Stimulated activated CD4-positive, alpha-beta T cell treated with anti-CD3 and anti-CD28 coated beads, TNF-alpha, amount 100 ng/mL, for 48 hours (primary cell): Measurements from ENCODE around the gene PRDM4.
A peak's percentile ranks its signal among the peaks of the same experiment; 100 is the strongest.
"Not testable (repeated sequence)": the region's sequence is repeated elsewhere in the genome, so short reads cannot be mapped to it uniquely, and the experiment has no call there.

Experiments
- DNase-seq, 3 donors: peaks; one replicate each; pipeline ENCODE4 v3.0.0-alpha.2; 2020; ENCODE audit warnings: low read depth in 3 of 3

PRDM4 gene

DNA sequence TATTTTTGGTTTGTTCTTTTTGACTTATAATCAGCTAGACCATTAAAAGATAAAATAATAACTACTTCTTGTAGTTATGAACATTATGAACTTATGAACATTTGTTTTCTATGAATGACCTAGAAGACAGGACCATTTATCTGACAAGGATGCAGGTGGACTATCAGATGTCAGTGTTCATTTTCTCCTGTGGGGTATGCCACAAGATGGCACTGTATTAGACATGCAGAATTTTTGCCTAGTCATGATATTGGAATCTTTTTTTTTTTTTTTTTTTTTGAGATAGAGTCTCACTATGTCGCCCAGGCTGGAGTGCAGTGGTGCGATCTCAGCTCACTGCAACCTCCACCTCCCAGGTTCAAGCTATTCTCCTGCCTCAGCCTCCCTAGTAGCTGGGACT, 65.2 kb downstream of the PRDM4 start:
- not testable (repeated sequence) for DNase-seq

DNA sequence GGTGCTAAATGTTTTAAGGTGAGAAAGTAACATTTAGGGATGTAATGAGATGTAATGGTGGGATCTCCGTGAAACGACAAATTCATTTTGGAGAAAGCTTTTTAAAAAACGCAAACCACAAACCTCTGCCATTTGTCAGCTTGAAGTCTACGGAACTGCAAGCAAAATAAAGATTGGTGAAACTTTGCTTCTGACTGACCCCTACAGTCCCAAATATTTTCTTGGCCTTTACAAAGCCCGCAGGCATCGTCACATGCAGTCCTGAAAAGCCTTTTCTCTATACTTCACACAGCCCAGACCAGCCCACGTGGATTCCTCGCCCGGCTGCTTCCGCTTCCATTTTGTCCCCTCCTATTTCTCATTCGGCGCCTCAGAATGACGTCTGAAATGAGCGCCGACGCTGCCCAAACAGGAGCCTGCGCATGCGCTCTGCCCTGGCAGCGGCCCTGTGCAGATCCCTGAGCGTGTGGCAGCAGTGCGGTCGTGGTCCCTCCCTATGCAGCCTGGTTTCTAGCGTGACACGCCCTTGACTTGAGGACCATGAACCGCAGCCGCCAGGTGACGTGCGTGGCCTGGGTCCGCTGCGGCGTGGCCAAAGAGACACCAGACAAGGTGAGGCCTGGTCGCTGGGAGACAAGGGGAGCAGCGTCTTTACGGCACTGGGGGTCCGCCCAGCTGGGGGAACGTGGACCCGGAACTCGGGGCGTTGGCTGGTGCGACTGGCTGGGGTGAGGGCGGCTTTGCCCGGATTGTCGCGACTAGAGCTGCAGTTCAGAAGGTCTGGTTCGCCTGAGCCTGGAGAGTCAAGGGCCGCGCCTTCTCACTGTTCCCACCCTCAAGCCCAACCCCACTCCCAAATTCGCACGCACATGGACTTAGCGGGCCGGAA, 75.3 kb downstream of the PRDM4 start, which contains the start of gene PWP1:
Gene PWP1, plus strand, starts transcription at position 440 of the 889 bp plus-strand sequence. Its CDS starts 101 bp downstream, at position 541.
- DNase-seq = peak; percentile 89 to 92 (median 91)

DNA sequence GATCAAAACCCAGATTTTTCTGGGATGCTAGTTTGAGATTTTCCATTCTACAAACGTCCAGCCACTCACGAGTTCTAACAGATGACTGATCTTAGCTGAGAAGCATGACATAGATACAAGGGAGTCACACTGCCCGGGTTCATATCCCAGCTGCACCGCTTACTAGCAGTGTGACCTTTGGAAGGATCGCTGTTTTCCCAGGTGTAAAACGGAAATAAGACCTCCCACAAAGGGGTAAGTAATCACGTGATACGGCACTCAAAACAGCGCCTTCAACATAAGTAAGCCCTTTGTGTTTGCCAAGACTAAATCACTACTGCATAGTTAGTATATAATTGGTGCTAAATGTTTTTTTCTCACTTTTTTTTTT, 76.0 kb downstream of the PRDM4 start:
- DNase-seq = peak in 1 of 3 donors; percentile 9

DNA sequence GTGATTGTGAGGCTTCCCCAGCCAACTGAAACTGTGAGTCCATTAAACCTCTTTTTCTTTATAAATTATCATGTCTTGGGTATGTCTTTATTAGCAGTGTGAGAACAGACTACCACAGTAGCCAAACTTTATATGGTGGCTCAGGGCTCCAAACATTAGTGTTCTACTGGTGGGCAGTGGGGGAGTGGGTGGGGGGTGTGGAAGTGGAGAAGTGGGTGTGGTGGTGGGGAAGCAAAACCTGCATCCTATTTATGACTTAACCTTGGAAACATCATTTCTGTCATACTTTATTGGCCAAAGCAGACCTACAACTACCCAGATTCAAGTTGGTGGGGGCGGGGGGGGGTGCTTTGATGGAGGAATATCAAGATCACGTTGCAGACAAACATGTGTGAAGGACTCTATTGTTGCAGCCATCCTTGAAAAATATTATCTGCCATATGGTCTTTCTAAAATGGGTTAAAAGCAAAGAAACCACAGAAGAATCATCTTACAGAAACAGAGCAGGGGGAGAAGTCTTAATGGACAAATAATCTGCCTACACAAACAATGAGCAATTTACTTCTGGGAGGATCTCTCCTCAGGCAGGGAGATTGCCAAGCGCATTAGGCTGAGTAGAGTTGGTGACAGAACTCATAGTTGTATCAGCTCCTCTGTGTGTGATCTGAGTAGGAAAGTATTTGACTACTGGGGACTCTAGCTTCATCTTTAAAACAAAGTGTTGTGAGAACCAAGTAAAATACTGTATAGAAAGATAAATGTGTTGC, 76.7 kb downstream of the PRDM4 start:
- no peak for DNase-seq
